ENCODE results near the gene JPH2.
"Not testable (repeated sequence)": the region's sequence is repeated elsewhere in the genome, so short reads cannot be mapped to it uniquely, and the experiment has no call there.

Gene JPH2

DNA sequence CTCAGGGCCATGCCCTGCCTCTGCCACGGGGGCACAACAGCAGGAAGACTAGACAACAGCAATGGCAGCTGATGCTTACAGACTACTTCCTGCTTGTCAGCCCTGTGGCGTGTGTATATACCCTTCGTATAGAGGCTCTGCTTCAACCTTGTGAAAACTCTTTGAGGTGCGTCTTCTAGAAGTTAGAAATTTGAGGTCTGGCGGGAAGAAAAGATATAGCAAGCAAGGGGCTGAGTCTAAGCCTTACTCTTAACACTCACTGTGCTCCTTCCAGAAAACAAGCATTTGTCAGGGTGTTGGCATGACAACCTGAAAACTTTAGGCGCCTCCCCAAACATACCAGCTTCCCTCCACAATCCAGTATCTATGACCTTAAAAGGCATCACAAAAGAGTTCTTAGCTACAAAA, 33.3 kb downstream of the JPH2 start:
- DNase-seq = no peak

GRCh38 chr20:44151621-44152416, 35.2 kb downstream of the JPH2 start:
- DNase-seq = no peak

DNA sequence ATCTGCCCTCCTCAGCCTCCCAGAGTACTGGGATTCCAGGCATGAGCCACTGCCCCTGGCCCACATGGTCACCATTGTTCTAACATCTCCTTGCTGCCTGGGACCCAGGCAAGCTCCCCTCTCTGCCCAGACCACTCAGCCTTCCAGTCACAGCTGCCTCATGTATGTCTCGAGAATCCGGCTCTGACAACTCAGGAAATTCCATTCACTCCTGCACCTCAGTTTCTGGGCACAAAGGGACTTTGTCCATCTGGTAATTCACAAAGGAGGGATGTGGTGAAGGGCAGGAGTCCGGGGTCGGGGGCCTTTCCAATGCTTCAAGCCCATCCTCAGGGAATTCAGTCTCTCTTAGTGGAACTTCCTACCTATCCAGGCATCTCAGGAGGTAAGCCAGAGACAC, 40.7 kb downstream of the JPH2 start:
- DNase-seq = no peak

GRCh38 chr20:44145131-44145775, 41.7 kb downstream of the JPH2 start:
- no peak for DNase-seq

GRCh38 chr20:44143936-44144335, 43.1 kb downstream of the JPH2 start:
- DNase-seq = no peak

GRCh38 chr20:44142413-44142812, 44.6 kb downstream of the JPH2 start:
- DNase-seq = no peak

- no peak for DNase-seq
Measured at GRCh38 chr20:44141873-44142272, 45.1 kb downstream of the JPH2 start.

- DNase-seq = no peak
Measured at GRCh38 chr20:44138867-44139266, 48.1 kb downstream of the JPH2 start.

DNA sequence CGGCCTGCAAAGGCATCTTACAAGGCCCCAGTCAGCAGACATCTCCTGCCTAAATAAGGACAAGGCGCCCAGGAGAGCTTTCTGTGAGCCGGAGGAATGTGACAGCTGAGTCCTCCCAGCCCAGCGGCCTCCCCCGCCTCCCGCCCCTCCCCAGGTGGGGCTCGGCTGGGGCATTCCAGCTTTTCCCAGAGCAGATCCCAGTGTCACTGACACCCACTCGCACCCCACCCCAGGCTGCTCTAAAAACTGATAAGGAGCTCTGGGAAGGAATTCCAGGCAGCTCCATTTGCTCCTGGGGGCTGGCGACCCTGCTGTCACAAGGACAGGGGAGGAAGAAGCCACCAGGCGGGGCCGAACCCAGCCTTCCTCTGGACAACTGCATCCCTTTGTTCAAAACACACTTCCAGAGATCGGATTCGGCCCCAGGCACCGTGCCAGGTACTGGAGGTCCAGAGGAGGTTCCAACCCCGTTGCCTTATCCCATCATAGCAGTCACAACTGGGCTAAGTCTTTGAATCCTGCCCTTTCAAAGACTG, 49.7 kb downstream of the JPH2 start:
- DNase-seq = no peak

DNA sequence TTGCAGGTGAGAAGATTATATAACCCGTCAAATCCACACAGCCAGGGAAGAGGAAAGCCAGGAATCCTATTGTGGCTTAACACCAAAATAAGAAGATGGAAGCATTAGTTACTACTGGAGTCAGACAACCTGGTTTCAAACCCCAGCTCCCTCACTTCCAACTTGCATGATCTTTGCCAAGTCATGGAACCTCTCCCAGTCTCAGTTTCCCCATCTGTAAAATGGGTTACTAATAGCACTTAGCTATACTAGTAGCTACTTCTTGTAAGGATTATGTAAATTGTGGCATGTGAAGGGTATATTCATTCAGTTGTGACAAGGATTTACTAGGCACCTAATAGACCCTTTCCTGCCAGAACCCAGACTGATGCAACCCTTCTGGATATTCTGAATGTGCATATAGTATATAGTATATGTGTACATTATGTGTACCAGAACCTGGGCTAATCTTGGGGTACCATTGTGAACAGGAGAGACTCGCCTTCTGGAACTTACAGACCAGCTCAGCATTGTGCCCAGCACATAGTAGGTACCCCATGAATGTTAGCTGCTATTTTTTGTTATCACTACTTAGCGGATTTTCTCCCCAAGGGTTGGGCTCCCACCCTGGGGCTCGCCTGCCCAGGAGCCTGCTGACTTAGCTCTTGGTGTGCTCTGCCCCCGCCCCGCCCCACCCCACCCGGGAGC, 50.3 kb downstream of the JPH2 start:
- no peak for DNase-seq

DNA sequence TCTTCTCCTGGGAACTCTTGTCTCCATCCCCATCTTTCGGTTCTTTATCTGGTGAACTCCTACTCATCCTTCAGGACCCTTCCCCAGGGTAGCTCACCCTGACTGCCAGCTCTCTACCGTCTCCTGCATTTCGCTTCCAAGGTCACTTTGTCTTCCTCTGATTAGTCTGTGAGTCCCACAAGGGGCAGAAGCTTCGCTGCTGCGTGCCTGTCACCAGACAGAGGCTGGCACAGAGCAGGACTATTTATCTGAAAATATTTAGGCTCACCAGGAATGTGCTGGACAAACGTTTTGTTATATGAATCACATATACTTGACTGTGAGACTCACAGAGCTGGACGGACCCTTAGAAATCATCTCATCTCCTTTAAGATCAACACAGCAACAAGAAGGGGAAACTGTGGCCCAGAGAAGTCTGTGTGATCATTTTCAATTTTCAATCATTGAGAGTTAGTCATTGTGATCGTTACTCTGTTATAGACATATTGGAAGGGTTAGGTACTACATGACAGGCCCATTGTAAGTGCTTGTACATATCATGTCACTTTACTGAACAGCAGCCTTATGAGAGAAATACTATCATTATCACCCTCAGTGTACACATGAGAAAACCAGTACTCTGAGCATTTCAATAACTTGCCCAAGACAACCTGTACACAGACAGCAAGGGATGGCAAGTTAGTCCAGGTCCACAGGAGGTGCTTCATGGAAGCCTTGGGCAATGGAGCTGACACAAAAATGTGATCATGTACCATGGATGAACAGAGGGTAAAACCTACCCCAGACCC, 51.4 kb downstream of the JPH2 start:
- DNase-seq = no peak

GRCh38 chr20:44135012-44135412, 52.0 kb downstream of the JPH2 start:
- DNase-seq = no peak

- DNase-seq = no peak
Measured at GRCh38 chr20:44133424-44133823, 53.6 kb downstream of the JPH2 start.

GRCh38 chr20:44131704-44132103, 55.3 kb downstream of the JPH2 start:
- DNase-seq = no peak

DNA sequence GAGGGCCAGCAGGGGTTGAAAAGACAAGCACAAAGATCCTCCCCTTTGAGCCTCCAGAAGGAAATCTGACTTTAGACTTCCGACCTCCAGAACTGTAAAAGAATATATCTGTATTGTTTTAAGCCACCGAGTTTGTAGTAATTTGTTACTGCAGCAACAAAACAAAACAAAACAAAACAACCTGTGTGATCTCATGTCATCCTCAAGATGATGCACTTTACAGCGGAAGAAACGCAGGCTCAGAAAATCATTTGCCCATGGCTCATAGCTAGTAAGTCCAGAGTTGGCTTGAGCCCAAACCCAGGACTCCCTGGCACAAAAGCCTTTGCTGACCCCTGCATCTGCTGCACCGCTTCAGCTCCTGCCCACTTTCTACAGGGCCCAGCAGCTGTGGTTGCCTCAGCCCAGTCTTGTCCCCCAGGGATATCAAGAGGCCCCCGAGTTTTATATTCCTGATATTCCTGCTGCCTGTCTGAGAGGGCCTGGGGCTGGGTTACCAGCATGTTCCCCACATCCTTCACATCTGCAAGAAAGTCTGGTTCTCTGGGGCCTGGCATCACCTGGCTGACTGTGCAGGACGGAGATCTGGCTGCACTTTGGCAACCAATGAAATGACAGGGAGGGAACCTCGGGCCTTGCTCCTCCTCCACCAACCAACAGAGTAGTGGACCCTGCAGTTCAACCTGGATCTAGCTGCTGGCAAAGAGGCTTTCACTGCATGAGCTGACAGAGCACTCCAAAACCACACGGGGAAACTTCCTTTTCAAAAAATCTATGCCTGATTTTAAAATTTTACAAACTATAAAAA, 56.9 kb downstream of the JPH2 start:
- DNase-seq = no peak

- DNase-seq = not testable (repeated sequence)
Measured at GRCh38 chr20:44129300-44129699, 57.7 kb downstream of the JPH2 start.

DNA sequence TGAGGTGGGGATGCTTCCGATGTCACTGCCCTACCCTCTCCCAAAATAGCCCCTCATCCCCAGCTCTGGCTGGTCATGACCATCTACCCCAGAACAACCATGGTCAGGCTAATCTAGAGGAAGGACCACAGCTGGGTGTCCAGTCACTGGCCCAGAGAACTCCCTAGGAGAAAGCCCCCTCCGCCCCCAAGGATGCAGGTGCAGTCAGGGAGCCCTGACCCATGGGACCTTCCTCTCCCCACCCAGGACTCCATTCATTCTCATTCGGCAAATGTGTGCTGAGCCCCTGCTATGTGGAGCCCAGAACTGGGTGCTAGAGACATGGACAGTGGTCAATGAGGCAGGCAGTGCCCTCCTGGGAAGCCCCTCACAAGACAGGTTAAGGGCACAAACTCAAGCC, 60.5 kb downstream of the JPH2 start:
- no peak for DNase-seq

- DNase-seq = no peak
Measured at GRCh38 chr20:44125332-44126127, 61.5 kb downstream of the JPH2 start.

GRCh38 chr20:44123874-44124535, 63.0 kb downstream of the JPH2 start:
- no peak for DNase-seq

DNA sequence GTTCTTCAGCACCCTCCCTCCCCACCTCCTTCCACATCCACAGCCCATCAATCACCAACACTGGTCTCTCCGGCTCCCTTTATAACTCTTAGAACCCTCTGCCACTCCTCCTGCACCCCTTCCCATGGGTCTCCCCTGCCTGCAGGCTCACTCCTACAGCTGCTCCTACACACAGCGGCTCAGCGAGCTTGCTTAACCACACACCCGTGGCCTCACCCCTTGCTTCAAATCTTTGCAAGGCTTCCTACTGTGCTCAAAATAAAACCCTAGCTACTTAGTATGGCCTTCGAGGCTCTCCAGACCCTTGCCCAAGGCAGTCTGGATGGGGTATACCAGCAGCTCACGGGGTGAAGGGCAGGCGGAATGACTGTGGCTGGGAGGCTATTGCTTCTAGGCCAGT, 63.7 kb downstream of the JPH2 start:
- DNase-seq = no peak

Measured in GOT3 (cell line).